Mucosa of descending colon (tissue), 3 donors: ENCODE measurements around the gene KCNT1. TPM values are rescaled to one million over a fixed set of nuclear protein-coding genes. Genes with fewer than 3 reads are reported as not detected.

Experiments
- ATAC-seq: fragments of 200-7000 bp; cut with Tn5 transposase; one replicate; pipeline ENCODE4 v1.9.1; 2020; ENCODE audit warnings: mild to moderate bottlenecking, moderate library complexity
- DNase-seq, 3 donors: peaks; one replicate each; pipeline ENCODE4 v3.0.0-alpha.2; 2020
- H3K36me3 ChIP-seq: fragments of 200-600 bp; one replicate; pipeline ENCODE4 v1.8.0; 2021; ENCODE audit warnings: low read depth, mild to moderate bottlenecking
- H3K4me1 ChIP-seq: fragments of 200-600 bp; one replicate; pipeline ENCODE4 v1.8.0; 2021; ENCODE audit warnings: low read depth, mild to moderate bottlenecking
- H3K4me3 ChIP-seq: fragments of 200-600 bp; one replicate; pipeline ENCODE4 v1.8.0; 2021; ENCODE audit warnings: mild to moderate bottlenecking
- H3K9me3 ChIP-seq: fragments of 200-600 bp; one replicate; pipeline ENCODE4 v1.8.0; 2021; ENCODE audit warnings: mild to moderate bottlenecking
- intact Hi-C, 2 donors: fragments of 100-400 bp; cut with DNase I in 1 of 2; cut with micrococcal nuclease in 1 of 2; formaldehyde crosslinking; loops; one replicate each; pipeline versions ENCODE4 v1.11.0 to v1.11.1; 2022; cut with DNase I, micrococcal nuclease
- total RNA-seq, 3 donors: library from RNA; stranded (reverse); fragmentation: NEBNext Ultra II Directional in 2 of 3; extraction: Animal tissue kit (Norgen Biotek cat#: 25700) in 2 of 3; gene quantifications; one replicate each; pipeline versions ENCODE4 v1.2.1 to v1.2.4, GENCODE V29; 2021 to 2023
- TF ChIP-seq, protein P1 (sequence below): fragments of 200-600 bp; IDR thresholded peaks from one replicate; pipeline ENCODE4 v1.8.0; 2022; ENCODE audit warnings: antibody characterized with exemption, mild to moderate bottlenecking
- donor health status: DM: no; HTN: no; CAD: no; lungs with moderate emphysema.
- donor health status: DM: no; HTN: no; CAD: no.
- donor health status: DM: no; HTN: yes; CAD: no.

Gene KCNT1
- total RNA-seq, 3 donors from 2014 or later = 0.22 to 0.60 TPM; not detected in 1

DNA sequence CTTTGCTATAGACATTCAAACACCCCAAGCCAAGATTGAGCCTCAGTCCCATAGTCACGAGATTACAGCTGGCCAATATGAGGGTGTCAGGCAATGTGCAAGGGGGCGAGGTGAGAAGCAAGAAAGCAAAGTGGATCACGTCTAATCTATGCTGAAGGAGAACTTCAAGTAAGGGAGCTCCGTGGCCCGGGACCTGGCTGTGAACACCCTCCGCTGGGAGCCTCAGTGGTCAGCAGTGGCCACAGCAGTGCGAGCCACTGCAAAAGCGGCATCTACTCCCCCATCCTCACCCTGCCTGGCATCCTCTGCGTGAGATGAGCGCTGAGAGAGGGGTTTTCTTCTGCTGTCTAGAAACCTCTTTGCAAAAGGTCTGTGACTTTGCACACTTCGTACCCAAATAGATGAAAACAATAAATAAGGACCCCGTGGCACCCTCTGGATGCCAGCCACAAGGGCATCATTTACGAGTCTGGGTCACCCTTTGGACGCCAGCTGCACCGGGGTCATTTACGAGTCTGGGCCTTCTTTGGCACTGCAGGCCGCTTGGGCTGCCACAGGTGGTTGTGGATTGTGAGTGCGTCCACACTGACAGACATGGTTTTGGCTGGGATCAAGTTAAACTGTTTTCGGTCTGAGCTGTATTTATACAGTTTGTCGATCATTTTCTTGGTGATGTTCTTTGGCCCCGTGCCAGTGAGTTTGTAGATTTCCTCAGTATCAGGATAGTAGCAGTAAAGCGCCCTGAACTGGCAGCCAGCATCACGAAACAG lies 109.0 kb downstream of the KCNT1 start:
- TF ChIP-seq, protein P1, sequence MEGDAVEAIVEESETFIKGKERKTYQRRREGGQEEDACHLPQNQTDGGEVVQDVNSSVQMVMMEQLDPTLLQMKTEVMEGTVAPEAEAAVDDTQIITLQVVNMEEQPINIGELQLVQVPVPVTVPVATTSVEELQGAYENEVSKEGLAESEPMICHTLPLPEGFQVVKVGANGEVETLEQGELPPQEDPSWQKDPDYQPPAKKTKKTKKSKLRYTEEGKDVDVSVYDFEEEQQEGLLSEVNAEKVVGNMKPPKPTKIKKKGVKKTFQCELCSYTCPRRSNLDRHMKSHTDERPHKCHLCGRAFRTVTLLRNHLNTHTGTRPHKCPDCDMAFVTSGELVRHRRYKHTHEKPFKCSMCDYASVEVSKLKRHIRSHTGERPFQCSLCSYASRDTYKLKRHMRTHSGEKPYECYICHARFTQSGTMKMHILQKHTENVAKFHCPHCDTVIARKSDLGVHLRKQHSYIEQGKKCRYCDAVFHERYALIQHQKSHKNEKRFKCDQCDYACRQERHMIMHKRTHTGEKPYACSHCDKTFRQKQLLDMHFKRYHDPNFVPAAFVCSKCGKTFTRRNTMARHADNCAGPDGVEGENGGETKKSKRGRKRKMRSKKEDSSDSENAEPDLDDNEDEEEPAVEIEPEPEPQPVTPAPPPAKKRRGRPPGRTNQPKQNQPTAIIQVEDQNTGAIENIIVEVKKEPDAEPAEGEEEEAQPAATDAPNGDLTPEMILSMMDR = no peak
- Histone ChIP-seq H3K9me3 (no peaks in the 10 kb centered on the region), H3K36me3 (no peaks in the 10 kb centered on the region), H3K4me1 (no peaks in the 10 kb centered on the region), H3K4me3 (no peak overlapping the region)
- intact Hi-C loops = no loop called here
- DNase-seq = no peak
- ATAC-seq = no peak

DNA sequence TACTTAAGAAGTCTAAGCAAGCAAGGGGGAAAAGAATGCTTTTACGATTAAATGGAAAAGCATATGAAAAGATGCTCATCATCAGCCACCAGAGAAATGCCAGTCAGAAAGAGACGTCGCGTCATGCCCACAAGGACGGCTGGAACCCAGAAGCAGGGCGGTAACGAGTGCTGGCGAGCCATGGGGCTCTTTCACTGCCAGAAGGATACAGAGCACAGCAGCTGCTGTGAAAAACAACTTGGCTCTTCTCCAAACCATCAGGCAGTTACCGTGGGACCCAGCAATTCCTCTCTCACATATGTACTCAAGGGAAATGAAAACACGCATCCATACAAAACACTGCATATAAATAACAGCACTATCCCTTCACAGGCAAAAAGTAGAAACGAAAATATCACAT lies 109.8 kb downstream of the KCNT1 start:
- H3K9me3 ChIP-seq = no peaks in the 10 kb centered on the region
- no peaks in the 10 kb centered on the region for H3K4me1 ChIP-seq
- no peaks in the 10 kb centered on the region for H3K36me3 ChIP-seq
- no peak for ATAC-seq
- intact Hi-C loops = no loop called here
- TF ChIP-seq, protein P1 = no peak
- H3K4me3 ChIP-seq = no peak overlapping the region
- DNase-seq = no peak

DNA sequence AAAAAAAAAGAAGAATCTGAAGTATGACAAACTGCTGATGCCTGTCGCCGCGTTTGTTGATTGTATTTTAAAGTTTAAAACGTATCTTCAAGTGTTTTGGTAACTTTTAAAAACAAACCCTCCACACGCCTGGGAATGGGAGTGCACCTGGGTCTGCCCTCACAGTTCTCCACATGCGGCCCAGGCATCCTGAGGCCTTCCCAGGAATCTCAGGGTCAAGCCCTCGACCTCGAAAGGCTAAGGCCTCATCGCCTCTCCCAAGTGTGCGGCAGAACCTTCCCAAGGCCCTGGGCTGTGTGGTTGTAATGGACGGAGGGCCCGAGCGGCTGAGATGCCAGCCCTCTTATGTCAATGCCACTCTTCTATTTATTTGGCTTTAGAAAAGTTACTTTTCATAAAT lies 111.0 kb downstream of the KCNT1 start:
- DNase-seq (no peak), ATAC-seq (no peak)
- H3K9me3 ChIP-seq = no peaks in the 10 kb centered on the region
- no peaks in the 10 kb centered on the region for H3K36me3 ChIP-seq
- TF ChIP-seq, protein P1 = no peak
- no peak overlapping the region for H3K4me3 ChIP-seq
- no peaks in the 10 kb centered on the region for H3K4me1 ChIP-seq
- intact Hi-C loops = no loop called here

DNA sequence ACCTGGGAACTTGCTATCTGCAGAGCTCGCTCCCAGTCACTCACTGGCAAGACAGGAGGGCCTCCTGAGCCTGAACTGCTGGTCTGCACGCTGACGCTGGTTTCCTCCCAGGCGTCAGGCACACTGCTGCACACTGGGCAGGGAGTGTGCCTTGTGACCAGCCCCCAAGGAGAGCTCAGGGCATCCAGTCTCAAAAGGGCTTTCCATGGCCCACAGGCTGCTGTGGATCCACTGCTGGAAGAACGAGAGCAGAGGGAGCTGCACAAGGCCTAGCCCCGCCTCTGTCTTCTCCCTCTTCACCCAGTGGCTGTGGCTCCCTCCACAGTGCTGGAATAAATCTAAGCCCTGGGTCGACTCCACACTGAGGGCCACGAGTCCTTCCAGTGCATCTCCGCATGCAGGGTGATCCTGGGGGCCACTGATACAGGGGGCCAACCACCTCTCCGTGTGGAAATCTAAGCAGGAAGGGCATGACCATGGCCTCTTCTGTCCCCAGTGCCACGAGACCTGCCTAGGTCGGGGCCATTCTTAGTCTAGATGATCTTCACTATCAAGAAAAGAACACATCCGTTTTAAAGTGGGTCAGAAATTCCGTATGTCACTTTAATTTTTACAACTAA lies 111.8 kb downstream of the KCNT1 start:
- TF ChIP-seq, protein P1 = no peak
- H3K4me1 ChIP-seq = no peaks in the 10 kb centered on the region
- DNase-seq (no peak), ATAC-seq (no peak)
- intact Hi-C loops = no loop called here
- H3K4me3 ChIP-seq = no peak overlapping the region
- no peaks in the 10 kb centered on the region for H3K36me3 ChIP-seq
- H3K9me3 ChIP-seq = no peaks in the 10 kb centered on the region

DNA sequence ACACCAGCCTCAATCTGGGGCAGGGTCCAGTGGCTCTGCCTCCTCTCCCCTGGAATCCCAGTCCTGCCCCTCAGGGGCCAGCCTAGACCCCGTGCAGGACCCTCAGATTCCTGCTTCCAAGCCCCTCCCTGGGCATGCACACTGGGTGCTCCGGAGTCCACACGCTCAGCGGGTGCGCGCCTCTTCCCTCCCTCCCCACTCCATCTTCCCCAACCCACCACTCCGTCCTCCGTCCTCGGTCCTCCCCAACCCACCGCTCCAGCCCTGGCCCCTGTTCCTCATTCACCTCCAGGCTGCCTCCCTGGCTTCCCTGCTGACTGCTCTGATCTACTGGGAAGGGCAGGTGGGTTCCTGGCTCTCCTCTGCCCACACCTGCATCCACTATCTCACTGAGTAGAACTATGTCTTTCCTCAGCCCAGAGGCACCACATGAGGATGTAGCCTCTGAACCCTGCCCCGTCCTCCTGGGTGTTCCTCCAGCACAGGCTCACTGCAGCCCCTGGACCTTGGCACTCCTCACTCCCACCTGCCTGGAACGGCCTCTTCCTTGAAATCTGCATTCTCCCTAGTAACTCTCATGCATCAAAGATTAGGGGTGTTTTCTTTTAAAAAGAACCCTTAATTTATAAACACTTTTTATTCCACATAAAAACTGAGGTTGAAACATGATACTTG lies 112.6 kb downstream of the KCNT1 start:
- no peaks in the 10 kb centered on the region for H3K36me3 ChIP-seq
- no peak overlapping the region for H3K4me3 ChIP-seq
- intact Hi-C loops = no loop called here
- TF ChIP-seq, protein P1 = no peak
- no peak for DNase-seq
- H3K4me1 ChIP-seq = no peaks in the 10 kb centered on the region
- H3K9me3 ChIP-seq = no peaks in the 10 kb centered on the region
- ATAC-seq = no peak
